Stimulated activated CD4-positive, alpha-beta T cell treated with anti-CD3 and anti-CD28 coated beads, Interleukin-12 subunit alpha, Interleukin-12 subunit beta, amount 100 ng/mL, for 24 hours (primary cell): ENCODE data around the gene ARHGEF16.

Experiments
- DNase-seq, 2 experiments: peaks; one replicate each; pipeline ENCODE4 v3.0.0-alpha.2; 2020; ENCODE audit warnings: low read depth in 2 of 2

The ARHGEF16 gene

DNA sequence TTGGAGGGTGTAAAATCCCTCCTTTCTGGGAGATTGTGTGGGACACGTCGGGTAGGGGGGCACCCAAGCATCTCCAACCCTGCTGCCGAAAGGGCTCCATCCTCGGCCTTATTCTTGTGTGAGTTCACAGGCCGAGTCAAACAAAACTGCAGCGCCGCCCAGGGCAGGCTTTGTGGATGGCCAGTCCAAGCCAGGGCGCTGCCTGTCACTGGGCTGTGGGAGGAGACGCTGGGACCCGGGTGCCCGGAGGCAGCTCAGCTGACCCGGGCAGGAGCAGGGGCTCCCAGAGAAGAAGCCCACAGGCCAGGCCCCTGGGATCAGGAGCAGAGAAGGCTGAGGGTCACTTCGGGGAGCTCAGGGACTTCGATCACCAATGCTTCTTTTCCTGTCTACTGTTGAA is 31.8 kb upstream of the ARHGEF16 start:
- DNase-seq = no peak

GRCh38 chr1:3423245-3423829 is 31.1 kb upstream of the ARHGEF16 start:
- no peak for DNase-seq

GRCh38 chr1:3423896-3424611 is 30.4 kb upstream of the ARHGEF16 start:
- DNase-seq = no peak

GRCh38 chr1:3425486-3426215 is 28.8 kb upstream of the ARHGEF16 start:
- DNase-seq = no peak

- no peak for DNase-seq
These were observed 27.4 kb upstream of the ARHGEF16 start for GRCh38 chr1:3426956-3427535.

DNA sequence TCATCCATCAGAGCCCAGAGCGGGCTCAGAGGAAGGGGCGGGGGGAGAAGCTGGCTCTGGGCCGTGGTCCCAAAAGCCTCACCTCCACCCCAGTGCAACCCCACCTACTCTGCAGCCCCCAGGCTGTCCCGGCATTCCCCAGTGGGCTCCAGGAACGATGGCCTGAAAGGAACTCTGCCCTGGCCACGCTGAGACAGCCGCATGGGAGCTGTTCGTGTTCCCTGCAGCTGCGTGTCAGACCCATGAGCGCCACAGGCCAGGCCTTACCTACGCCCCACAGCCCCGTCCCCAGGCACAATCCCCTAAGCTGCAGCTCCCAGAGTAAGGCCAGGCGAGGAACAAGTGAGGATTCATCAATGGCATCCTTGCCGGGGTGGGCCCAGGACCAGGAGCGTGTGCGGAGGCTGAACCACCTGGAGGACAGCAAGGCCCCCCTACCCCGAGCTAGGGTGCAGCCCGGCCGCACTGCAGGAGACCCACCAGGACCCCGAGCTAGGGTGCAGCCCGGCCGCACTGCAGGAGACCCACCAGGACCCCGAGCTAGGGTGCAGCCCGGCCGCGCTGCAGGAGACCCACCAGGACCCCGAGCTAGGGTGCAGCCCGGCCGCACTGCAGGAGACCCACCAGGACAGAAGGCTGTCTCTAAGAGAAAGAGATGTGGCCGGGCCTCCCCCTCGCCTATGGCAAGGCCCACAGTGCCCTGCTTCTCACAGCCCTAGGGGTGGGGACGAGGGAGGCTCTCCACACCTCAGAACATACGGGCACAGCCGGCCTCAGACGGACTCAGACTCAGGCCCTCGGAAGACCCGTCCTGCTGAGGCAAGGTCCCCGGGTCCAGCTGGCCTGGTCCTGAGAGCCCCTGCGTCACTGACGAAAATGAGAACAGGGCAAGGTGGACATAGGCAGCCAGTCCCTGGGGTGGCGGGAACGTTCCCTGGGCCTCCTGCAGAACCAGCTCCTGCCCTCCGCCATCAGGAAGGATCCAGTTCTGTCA is 26.5 kb upstream of the ARHGEF16 start:
- DNase-seq = no peak

DNA sequence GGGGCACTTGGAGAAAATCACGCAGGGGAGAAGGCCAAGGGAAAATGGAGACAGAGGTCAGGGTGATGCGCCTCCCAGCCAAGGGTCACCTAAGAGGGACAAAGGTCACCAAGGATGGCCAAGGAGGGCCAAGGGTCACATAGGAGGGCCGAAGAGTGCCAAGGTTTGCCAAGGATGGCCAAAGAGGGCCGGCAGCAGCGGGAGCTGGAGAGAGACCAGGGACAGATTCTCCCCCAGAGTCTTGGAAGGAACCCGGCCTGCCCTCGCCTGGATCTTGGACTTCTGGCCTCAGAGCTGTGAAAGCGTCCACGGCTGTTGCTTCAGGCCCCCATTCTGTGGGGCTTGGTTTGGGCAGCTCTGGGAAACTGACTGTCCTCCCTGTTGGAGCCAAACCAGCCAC is 25.6 kb upstream of the ARHGEF16 start:
- DNase-seq = no peak

GRCh38 chr1:3429320-3429719 is 25.1 kb upstream of the ARHGEF16 start:
- no peak for DNase-seq

DNA sequence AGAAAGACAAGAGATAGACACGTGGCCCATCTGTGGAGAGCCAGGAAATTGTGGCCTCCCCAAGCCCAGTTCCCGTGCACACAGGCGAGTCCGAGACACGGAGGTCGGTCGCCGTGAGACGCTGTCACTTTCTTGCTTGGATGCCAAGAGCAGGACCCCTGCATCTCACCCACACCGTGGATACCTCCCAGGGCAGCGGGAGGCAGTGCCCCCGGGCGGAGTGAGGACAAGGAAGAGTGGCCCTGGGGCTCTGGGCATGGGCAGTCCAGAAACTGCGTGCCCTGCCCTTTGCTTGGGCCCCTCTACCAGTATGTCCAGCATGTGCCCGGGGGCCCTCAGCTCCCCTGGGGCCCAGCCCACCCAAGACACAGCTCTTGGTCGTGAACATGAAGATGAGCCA is 24.7 kb upstream of the ARHGEF16 start:
- DNase-seq = no peak

GRCh38 chr1:3430406-3430805 is 24.1 kb upstream of the ARHGEF16 start:
- DNase-seq = no peak

GRCh38 chr1:3430820-3431219 is 23.6 kb upstream of the ARHGEF16 start:
- no peak for DNase-seq

GRCh38 chr1:3431266-3431665 is 23.2 kb upstream of the ARHGEF16 start:
- no peak for DNase-seq

DNA sequence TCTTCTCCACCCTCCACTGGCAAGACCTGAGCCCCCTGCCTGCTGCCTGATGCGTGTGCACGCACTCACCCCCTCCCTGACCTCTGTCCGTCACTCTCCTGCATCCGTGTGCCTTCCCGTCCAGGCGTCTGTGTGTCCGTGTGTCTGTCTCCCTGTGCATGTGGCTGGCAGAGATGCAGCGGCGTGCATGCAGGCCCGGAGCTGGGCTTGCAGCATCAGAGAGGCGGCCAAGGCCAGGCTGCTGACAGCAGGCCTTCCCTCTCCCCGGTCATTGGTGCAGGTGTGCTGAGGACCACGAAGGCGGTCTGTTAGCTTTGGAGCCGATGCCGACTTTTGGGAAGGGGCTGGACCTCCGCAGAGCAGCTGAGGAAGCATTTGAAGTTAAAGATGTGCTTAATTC is 22.8 kb upstream of the ARHGEF16 start:
- no peak for DNase-seq

GRCh38 chr1:3432306-3432705 is 22.2 kb upstream of the ARHGEF16 start:
- no peak for DNase-seq

- DNase-seq = no peak
These were observed 21.4 kb upstream of the ARHGEF16 start for GRCh38 chr1:3433076-3433475.

GRCh38 chr1:3433596-3434320 is 20.7 kb upstream of the ARHGEF16 start:
- DNase-seq = no peak

GRCh38 chr1:3434406-3435110 is 19.9 kb upstream of the ARHGEF16 start:
- DNase-seq = no peak

- DNase-seq = no peak
These were observed 18.8 kb upstream of the ARHGEF16 start for GRCh38 chr1:3435666-3436065.

DNA sequence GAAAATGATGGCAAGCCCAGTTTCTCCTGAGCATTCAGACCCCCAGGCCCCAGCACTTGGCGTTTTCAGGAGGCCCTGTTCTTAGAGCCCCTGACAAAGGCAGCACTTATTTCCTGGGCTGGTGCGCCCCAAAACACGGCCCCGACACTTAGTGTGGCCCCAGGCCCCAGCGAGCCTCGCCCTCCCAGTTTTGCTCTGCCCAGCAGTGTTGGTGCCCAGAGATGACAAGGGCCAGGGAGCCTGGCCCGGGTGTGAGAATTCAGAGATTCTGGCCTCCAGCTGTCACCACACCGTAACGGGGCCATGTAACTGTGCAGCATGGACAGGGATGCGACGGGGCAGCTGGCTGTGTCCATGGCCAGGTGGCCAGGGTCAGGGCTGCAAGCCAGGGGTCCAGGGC is 18.0 kb upstream of the ARHGEF16 start:
- no peak for DNase-seq

- no peak for DNase-seq
These were observed 17.6 kb upstream of the ARHGEF16 start for GRCh38 chr1:3436901-3437300.
